ENCODE data around the gene IL20RB.

The IL20RB gene

GRCh38 chr3:136925425-136926190, 32.2 kb upstream of the IL20RB start:
- peaks cover 3% of the 10 kb centered on the region; the same call in 1 of the 2 replicates for H3K4me1 ChIP-seq (ENCODE audit: control insufficient read depth, insufficient read depth, low read length)
- H3K36me3 ChIP-seq (ENCODE audit: control insufficient read depth in 2 of 2, insufficient read depth in 1 of 2, low read length in 2 of 2), result peaks cover 0 to 6% of the 10 kb centered on the region in 2 experiments; a peak in 1 of 3 replicates
- ChIA-PET CTCF (no interaction called here), POLR2A (no interaction called here)
- no peak overlapping the region for H3K4me3 ChIP-seq (ENCODE audit: low read depth, low read length)
- TF ChIP-seq ZNF549 (tag by site-specific recombination; IDR thresholded peaks at IDR 0.05), result no peak
- no peak for TF ChIP-seq GLIS1 (tag by site-specific recombination; IDR thresholded peaks at IDR 0.05)
- TF ChIP-seq ZNF473 (tag by site-specific recombination; IDR thresholded peaks at IDR 0.05), result no peak
- TF ChIP-seq ELK4 (IDR thresholded peaks at IDR 0.05; ENCODE audit: borderline replicate concordance, low read depth, low read length), result no peak
- TF ChIP-seq ZBTB20 (tag by site-specific recombination; IDR thresholded peaks at IDR 0.05), result no peak
- no peak for TF ChIP-seq ZNF561 (tag by site-specific recombination; IDR thresholded peaks at IDR 0.05; ENCODE audit: borderline replicate concordance)
- H3K9me3 ChIP-seq (ENCODE audit: control insufficient read depth, insufficient read depth, low read depth, low read length), result no peaks in the 10 kb centered on the region
- H3K27ac ChIP-seq (ENCODE audit: extremely low read depth, low read depth, low read length), result no peak overlapping the region

- POLR2A ChIA-PET, result no interaction called here
- peaks cover 3% of the 10 kb centered on the region; the same call in 1 of the 2 replicates for H3K4me1 ChIP-seq (ENCODE audit: control insufficient read depth, insufficient read depth, low read length)
- TF ChIP-seq ZNF10 (tag by site-specific recombination; IDR thresholded peaks at IDR 0.05), result no peak
- no peak for TF ChIP-seq ZBTB44 (tag by site-specific recombination; IDR thresholded peaks at IDR 0.05)
- TF ChIP-seq HOXD13 (CRISPR knock-in tag; IDR thresholded peaks at IDR 0.05; ENCODE audit: borderline replicate concordance), result no peak
- TF ChIP-seq ZNF18 (tag by site-specific recombination; IDR thresholded peaks at IDR 0.05), result no peak
- no peak for TF ChIP-seq ZNF701 (tag by site-specific recombination; IDR thresholded peaks at IDR 0.05)
- no peak for TF ChIP-seq ZNF658 (tag by site-specific recombination; IDR thresholded peaks at IDR 0.05)
- TF ChIP-seq INSM2 (tag by site-specific recombination; IDR thresholded peaks at IDR 0.05), result no peak
- TF ChIP-seq ZNF221 (tag by site-specific recombination; IDR thresholded peaks at IDR 0.05; ENCODE audit: borderline replicate concordance), result no peak
- TF ChIP-seq ZNF335 (tag by site-specific recombination; conservative IDR thresholded peaks at IDR 0.05), result no peak
- CTCF ChIA-PET, result no interaction called here
- H3K27ac ChIP-seq (ENCODE audit: extremely low read depth, low read depth, low read length), result no peak overlapping the region
- H3K4me3 ChIP-seq (ENCODE audit: low read depth, low read length), result no peak overlapping the region
- H3K9me3 ChIP-seq (ENCODE audit: control insufficient read depth, insufficient read depth, low read depth, low read length), result no peaks in the 10 kb centered on the region
- peaks cover 0 to 6% of the 10 kb centered on the region in 2 experiments; a peak in 1 of 3 replicates for H3K36me3 ChIP-seq (ENCODE audit: control insufficient read depth in 2 of 2, insufficient read depth in 1 of 2, low read length in 2 of 2)
These were observed 29.5 kb upstream of the IL20RB start for GRCh38 chr3:136928240-136928639.

Measured in HEK293 (cell line).